ENCODE measurements around the gene TSPAN18. TPM values are rescaled to one million over a fixed set of nuclear protein-coding genes. Genes with fewer than 3 reads are reported as not detected.
A peak's percentile ranks its signal among the peaks of the same experiment; 100 is the strongest.

The TSPAN18 gene
- total RNA-seq, 1 donor from 2014 or later, result 23.2 TPM

- no peak for DNase-seq
Measured at GRCh38 chr11:44737245-44738085, 10.7 kb downstream of the TSPAN18 start.

DNA sequence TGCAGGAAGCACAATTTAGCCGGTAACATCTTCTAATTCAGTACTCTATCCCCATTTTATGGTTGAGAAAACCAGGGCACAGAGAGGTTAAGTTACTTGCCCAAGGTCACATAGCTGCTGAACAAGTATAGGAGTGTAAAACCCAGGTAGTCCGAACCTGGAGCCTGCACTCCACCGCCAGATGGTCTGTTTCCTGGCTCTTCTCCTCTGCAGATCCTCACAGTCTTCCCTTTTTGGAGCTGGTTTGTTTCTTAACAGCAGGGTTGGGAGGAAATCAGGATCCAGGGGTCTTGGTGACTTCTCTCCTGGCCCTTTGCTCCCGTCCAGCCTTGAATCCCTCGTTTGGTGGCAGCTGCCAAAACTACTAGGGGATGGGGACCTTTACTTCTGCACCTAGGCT lies 12.0 kb downstream of the TSPAN18 start:
- DNase-seq, result no peak

DNA sequence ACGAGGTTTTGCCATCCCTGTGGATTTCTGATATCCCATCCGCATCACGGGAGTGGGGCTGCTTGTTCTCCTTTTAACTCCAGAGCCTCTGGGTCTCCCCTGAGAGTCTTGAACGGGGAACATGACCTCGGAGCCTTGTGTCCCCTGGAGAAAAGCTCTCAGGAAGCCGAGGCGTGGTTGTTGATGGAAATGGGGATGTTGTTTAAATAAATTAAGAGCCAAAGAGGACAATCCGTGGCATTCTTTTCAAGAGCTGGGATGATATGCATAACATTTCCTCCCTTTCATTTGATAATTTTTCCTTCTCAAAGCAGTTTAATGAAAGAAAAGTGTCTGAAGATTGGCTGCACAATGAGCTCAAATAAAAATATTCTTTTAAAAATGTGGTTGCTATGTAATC lies 14.2 kb downstream of the TSPAN18 start:
- no peak for DNase-seq

DNA sequence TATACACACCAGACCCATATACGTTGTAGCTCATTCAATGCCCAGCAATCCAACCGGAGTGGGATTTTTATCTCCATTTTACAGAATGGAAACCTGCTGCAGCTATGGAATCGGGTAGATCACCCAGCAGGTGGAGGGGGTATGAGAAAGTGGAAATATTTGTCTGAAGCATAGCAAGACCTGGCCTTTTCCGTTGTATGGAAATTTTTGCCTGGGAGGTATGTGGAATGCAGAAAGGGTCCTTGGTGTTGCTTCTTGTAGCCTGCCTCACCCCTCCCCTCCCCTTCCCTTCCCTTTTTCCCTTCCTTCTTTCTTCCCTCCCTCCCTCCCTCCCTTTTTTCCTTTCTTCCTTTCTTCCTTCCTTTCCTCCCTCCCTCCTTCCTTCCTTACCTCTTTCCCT lies 15.2 kb downstream of the TSPAN18 start:
- no peak for DNase-seq

DNA sequence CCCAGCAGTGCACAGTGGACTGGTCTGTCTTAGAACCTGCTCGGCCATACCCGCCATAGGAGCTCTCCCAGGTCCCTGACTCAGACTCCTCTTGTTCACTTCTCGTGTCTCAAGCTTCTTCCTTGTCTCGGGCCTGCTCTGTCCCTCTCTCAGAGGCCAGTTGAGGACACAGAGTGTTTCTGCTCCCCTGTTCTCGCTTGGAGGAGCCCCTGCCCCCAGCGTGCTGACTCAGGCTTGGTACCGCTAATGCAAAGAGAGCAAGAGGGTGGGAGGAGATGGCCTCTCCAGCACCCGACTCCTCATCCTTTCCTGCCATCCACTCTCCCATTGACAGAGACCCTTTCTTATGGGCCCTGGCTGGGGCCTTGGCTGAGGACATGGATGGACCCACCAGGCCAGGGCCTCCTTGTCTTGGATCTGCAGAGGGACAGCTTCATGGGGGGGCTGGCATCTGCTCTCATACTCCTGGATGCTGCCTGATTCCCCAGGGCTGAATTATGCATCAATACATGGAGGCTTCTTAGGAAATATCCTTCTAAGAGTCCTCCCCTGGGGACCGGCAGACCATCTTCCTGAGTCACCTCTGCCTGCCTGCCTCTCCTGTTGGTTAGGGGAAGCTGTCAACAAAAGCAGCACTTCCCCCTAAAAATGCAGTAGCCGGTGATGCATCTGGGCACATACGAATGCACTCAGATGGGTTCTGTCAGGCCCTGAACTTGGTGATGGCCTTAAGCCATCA lies 15.9 kb downstream of the TSPAN18 start:
- DNase-seq, result no peak

- no peak for DNase-seq
Measured at GRCh38 chr11:44743326-44743725, 16.6 kb downstream of the TSPAN18 start.

DNA sequence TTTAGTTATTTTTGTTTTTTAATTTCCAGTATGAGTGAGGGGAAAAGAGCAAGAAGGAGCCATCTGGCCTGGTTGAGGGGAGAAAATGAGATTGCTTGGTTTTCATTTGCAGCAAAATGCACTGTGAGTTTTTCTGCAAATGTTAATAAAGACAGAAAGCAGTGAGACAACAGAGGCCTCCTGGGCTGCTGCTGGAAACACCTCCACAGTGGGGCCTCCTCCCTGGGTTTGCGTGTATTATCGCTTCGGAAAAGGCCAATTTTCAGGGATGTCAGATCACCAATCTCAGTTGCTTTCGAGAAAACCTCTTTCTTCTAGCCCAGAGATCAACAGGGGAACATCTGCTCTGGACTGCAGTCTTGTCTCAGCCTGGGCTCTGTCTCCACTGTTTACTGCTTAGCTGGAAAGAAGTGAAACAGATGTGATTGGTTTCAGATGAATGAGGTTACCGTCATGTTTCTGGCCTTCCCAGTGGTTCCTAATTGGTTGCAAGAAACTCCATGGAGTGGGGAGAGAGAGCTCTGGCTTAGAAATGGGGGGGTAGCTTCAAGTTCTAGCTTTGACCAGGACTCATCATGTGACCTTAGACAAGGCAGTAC lies 17.3 kb downstream of the TSPAN18 start:
- peak; percentile 91 for DNase-seq

DNA sequence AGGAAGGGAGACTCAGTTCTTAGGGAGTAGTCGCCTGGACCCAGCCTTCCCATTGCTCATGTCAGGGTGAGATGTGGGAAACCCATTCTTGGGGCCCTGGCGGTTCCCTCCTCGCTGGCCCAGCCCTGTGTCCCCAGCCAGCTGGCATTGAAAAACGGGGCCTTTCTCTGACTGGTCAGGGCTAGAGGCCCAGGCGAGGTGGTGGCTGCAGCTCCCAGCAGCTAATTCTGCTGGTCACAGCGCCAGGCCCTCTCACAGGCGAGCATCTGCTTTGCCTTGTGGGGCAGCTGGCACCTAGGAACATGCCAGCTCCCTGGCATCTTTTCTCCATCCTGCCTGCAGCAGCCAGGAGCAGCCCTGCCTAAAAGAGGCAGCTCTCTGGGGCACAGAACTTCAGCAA lies 20.1 kb downstream of the TSPAN18 start:
- DNase-seq, result peak; percentile 79

DNA sequence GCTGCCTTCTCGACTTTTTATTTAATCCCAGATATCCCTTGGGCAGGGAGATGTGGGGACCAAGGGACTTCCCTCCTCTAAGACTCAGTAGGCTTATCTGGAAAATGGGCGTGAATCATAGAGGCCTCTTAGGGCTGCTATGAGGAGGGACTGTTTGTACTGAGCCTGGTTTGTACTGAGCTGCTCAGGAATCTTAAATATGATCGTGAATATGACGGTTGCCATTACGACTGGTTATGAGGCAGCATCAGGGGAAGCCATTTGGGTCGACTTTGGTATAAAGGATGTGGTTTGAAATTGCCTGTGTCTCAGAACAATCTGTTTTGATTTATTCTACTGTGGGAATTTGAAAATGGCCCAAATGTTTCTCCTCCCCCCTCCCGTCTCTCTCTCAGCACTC lies 20.6 kb downstream of the TSPAN18 start:
- DNase-seq, result peak; percentile 37

DNA sequence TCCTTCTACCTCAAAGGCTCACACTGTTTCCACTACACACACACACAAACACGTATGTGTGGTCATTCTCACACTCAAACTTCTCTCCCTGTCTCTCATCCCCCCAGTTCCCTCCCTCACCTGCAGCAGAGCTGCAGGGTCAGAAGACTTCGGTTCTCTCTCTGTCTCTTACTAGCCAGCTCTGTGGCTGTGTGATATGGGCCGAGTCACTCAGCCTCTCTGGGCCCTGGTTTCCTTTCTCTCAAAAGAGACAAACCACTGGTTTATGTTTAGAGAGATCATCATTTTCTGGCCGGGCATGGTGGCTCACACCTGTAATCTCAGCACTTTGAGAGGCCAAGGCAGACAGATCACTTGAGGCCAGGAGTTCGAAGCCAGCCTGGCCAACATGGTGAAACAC lies 21.1 kb downstream of the TSPAN18 start:
- no peak for DNase-seq

DNA sequence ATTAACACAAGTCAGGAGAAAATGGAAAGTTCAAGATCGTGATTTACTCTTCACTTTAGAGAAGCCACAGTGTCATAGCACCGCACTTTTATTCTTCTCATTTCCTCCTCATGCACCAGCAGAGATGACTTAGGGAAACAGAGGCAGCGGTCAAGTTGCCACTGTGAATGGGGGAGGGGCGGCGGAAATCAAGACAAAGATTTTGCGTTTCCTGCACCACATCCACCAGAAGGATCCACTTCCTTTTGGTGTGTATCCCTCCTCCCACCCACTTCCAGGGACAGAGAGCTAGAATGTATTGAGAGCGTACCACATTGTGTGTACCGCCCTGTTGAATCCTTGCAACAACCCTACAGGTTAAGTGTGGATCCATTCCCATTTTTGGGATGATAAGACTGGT lies 21.8 kb downstream of the TSPAN18 start:
- DNase-seq, result no peak

DNA sequence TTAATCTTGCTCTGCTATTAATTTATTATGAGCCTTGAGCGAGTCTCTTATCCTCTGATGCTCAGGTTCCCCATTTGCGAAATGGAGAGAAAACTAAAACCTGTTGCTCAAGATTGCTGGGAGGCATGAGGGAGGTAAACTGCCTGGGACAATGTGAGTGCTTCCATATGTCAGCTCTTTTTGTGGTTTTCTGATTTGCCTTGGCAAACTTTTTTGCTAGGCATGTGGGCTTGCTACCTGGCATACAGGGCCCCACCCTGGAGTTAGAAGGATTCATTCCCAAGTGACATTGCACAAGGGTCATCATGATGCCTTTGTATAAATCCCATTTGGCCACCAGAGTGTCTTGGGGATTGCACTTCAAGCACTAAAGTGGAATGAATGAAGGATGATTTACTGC lies 22.4 kb downstream of the TSPAN18 start:
- DNase-seq, result no peak

DNA sequence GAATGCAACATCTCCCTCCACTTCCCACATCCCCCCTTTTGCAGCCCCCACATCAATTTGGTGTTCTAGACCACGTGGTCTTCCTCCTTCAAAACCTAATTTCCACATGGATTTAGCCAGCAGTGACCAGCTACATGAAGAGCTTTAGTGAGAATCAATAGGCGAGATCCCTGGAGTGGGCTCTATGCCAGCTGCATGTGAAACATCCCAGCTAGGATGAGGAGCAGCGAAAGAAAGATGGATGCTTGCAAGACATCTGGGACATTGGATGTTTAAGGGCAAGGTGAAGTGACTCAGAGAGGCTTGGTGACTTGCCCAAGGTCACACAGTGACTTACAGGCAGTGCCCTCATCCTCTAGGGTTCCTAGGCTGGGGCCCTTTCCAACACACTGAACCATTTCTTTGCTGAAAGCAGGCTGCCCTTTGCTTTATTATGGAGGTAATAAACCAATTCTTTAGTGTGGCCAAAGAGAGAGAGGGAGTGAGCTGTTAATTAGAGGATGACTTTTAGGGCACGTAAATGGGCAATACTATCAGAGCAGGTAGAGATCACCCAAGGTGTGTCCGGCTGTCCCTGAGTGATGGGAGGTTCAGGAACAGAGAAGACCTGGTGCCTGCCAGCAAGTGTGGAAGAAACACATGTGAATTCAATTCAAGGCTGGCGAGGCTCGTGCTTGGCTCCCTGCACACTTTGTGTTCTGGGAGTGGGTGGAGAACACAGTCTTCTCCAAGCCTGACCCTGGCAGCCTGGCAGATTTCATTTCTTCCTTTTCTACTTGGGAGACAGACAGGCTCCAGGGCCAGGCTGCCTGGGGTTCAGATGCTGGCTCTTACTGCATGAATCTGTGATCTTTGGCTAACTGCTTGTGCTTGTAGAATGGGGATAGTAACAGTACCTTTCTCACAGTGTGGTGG lies 24.0 kb downstream of the TSPAN18 start:
- DNase-seq, result no peak

- DNase-seq, result no peak
Measured at GRCh38 chr11:44752300-44752699, 25.5 kb downstream of the TSPAN18 start.

DNA sequence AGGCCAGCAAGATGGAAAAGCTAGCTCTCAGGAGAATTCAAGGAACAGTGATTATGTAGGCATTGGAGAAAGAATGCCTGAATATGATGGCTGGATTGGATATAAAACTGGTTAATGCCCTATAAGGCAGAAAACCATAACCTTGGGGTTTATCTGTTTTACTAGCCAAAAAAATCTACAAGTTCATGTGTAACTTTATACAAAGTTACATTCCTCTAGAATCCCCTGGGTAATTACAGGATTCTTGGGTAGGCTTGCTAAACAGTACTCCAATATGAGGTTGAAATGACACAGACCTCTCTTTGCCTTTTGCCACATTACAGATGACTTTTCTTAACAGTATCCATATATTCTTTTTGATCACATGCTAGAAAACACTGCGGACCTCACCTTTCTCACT lies 26.0 kb downstream of the TSPAN18 start:
- no peak for DNase-seq

- DNase-seq, result peak; percentile 46
Measured at GRCh38 chr11:44753961-44754645, 27.3 kb downstream of the TSPAN18 start.

DNA sequence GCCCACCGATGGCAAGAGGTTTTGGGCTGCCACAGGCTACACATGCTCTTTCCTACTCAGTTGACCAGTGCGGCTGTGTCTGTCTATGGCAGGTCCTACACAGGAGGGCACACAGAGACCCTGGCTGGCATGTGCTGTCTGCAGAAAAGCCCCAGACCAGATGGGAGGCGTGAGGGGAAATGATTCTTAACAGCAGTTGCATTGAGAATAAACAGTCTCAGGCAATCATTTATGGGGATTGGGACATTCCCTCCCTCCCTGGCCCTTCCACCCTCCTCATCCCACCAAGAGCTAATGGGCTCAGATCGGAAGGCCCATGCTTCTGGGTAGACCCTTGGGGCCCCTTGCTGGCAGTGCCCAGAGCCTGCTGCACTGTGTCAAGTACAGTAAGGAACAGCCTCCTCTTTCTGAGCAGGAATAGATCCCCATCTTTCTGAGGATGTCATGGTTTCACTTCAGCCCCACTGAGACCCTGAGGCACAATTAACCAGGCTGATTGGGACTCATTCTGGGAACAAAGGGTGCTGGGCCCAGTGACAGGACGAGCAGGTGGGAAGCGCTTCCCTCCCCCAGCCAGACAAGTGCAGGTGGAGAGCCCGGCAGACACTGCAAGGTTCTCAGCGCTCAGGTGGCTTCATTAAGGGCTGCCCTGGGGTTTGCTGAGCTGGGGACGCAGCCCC lies 28.3 kb downstream of the TSPAN18 start:
- peak; percentile 59 for DNase-seq

DNA sequence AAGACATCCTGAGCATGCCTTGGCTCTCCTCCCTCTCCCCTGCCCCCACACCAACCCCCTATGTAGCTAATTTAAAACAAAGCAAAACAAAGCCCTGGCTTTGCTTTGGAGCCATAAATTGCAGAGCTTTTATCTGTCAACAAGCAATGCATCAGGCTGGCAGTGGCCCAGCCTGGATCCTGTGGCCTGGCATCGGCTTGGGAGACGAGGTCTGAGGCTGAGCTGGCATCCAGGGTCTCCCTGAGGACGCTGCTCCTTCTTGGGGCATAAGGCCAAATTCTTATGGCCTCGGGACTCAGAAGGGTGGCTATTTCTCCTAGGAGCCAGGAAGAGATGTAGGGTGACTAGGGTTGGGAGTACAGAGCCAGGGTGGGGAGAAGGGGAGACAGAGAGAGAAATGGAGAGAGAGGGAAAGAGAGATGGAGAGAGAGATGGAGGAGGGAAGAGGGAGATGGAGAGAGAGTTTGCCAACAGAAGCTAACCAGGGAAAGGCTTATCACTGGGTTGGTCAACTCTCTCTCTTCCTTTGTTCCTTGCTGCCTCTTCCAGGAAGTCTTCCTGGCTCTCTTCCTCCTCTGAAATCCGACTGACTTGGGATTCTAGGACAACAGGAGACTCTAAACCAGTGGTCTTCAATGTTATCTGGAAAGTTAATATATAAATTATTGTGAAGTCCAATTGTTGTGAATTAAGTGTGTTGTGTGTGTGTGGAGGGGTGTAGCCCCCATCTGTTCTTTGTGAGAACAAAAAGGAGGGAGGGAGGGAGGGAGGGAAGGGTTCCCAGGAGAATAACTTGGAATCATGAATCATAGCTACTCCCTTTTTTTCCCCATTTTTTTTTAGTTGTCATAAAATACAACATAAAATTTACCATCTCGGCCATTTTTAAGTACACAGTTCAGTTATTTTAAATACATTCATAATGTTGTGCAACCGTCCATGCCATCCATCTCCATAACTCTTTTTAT lies 29.1 kb downstream of the TSPAN18 start:
- no peak for DNase-seq

DNA sequence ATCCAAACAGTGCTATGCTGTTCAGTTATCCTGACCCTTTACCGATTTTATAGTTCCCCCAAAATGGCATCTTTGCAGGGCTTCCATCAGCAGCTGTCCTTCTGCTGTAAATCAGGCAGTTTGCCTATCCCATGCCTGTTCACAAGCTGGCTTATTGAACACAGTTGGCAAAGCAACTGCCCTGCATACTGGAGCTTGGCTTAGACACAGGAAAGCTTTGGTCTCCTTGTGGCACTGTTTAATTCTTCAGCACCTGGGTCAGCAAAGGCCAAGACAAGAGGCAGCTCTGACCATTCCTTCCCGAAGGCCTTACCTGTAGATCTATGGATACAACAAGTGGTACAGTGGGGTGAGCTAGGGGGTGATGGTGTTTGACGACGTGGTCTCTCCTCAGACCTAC lies 32.2 kb downstream of the TSPAN18 start:
- peak; percentile 39 for DNase-seq
